ENCODE measurements around the gene TBCD.

- TF ChIP-seq, protein P1, sequence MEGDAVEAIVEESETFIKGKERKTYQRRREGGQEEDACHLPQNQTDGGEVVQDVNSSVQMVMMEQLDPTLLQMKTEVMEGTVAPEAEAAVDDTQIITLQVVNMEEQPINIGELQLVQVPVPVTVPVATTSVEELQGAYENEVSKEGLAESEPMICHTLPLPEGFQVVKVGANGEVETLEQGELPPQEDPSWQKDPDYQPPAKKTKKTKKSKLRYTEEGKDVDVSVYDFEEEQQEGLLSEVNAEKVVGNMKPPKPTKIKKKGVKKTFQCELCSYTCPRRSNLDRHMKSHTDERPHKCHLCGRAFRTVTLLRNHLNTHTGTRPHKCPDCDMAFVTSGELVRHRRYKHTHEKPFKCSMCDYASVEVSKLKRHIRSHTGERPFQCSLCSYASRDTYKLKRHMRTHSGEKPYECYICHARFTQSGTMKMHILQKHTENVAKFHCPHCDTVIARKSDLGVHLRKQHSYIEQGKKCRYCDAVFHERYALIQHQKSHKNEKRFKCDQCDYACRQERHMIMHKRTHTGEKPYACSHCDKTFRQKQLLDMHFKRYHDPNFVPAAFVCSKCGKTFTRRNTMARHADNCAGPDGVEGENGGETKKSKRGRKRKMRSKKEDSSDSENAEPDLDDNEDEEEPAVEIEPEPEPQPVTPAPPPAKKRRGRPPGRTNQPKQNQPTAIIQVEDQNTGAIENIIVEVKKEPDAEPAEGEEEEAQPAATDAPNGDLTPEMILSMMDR (conservative IDR thresholded peaks at IDR 0.05; ENCODE audit: low read length): no peak
- TF ChIP-seq EZH2phosphoT487 (IDR thresholded peaks at IDR 0.05; ENCODE audit: borderline replicate concordance, low read depth, low read length): no peak
Measured at GRCh38 chr17:82957469-82957795, 205.6 kb downstream of the TBCD start.

Measured in OCI-LY7 (cell line).